ENCODE data around the gene ATP2A2.

DNA sequence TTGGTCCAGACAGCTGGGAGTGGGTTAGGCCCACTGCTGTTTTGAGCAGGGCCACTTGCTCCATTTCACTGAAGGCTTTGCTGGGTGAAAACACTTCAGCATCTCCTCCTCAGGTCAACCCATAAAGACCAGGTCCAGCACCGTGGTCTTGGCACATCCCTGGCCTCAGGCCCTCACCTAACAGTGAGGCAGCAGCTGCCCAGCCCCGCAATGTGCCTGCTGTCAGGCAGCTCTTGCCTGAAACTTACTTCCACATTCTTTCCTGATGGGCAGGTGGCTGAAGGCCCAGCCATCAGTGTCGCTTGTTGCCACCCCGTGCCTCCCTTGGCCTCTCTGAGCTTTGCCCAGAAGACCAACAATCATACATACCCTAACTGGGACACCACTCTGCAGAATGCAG, 68.0 kb downstream of the ATP2A2 start:
- TF ChIP-seq, protein P1, sequence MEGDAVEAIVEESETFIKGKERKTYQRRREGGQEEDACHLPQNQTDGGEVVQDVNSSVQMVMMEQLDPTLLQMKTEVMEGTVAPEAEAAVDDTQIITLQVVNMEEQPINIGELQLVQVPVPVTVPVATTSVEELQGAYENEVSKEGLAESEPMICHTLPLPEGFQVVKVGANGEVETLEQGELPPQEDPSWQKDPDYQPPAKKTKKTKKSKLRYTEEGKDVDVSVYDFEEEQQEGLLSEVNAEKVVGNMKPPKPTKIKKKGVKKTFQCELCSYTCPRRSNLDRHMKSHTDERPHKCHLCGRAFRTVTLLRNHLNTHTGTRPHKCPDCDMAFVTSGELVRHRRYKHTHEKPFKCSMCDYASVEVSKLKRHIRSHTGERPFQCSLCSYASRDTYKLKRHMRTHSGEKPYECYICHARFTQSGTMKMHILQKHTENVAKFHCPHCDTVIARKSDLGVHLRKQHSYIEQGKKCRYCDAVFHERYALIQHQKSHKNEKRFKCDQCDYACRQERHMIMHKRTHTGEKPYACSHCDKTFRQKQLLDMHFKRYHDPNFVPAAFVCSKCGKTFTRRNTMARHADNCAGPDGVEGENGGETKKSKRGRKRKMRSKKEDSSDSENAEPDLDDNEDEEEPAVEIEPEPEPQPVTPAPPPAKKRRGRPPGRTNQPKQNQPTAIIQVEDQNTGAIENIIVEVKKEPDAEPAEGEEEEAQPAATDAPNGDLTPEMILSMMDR (IDR thresholded peaks at IDR 0.05; ENCODE audit: low read depth, low read length): no peak
- TF ChIP-seq POLR2A (IDR thresholded peaks at IDR 0.05; ENCODE audit: extremely low read depth, insufficient read length): no peak
